HG03378 (cell line): ENCODE results near the gene ISL2.

Experiments
- ATAC-seq: cut with Tn5 transposase; IDR thresholded peaks from one replicate; pipeline ENCODE4 v1.9.1; 2021; ENCODE audit warnings: mild to moderate bottlenecking, moderate library complexity; ENCODE audit not compliant: unreplicated experiment

Gene ISL2

GRCh38 chr15:76341366-76342057 is 4.9 kb downstream of the ISL2 start:
- ATAC-seq = no peak

GRCh38 chr15:76342058-76342381 is 5.4 kb downstream of the ISL2 start:
- no peak for ATAC-seq

DNA sequence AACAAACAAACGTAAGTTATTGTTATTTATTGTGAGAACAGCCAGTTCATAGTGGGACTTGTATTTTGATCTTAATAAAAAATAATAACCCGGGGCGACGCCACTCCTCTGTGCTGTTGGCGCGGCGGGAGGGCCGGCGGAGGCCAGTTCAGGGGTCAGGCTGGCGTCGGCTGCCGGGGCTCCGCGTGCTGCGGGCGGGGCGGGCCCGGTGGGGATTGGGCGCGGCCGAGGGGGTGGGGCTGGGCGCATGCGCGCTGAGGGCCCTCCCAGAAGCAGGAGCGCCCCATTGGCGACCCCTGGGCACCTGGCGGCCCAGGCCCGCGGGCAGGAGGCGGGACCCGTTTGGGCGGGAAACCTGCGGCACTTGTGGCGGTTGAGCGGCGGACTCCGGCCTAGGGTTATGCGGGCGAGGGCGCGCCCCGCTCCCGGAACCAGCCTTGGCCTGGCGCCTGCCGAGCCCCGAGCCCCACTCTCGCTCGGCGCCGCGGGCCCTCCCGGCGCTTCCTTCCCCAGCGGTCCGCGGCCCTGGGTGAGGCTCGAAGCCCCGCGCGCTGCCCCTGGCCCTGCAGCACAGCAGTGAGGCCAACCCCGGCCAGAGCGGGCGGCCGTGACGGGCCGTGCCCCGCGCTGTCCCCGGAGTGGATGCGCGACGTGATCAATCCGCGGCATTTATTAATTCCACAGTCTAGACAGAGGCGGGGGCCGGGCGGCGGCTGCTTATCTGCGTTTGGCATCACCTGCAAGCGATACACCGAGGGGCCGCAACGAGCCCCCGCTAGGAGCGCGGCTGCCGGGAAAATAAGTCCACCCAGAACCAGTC is 6.0 kb downstream of the ISL2 start:
- no peak for ATAC-seq

DNA sequence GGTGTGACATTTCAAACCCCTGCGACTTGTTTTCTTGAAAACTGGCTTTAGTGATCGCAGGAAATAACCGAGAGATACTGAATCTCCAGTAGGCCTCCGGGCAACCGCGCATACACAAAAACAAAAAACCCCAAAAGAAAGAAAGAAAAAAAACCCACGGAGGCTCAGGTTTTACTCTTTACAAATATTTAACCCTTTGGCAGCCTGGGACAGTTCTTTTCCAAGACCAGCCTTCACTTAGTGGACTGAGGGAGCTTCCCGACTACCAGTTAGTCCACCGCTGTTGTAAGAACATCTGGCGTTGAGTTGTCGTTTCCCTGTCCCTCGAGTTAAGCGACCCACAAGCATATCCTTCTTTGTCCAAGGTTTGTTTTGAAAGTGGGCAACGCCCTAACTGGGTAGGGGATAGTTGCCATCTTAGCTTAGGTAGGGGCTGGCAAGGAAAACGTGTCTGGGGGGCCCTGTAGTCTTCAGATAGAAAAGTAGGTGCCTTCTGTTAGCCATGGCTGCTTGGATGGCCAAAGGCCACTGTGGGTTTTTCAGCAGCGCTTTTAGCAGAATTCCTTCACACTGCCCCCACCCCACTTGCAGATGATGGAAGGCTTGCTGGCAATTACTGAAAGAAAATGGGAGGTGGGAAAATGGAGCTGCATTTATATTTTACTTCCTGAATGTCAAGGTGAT is 6.9 kb downstream of the ISL2 start:
- ATAC-seq = no peak

DNA sequence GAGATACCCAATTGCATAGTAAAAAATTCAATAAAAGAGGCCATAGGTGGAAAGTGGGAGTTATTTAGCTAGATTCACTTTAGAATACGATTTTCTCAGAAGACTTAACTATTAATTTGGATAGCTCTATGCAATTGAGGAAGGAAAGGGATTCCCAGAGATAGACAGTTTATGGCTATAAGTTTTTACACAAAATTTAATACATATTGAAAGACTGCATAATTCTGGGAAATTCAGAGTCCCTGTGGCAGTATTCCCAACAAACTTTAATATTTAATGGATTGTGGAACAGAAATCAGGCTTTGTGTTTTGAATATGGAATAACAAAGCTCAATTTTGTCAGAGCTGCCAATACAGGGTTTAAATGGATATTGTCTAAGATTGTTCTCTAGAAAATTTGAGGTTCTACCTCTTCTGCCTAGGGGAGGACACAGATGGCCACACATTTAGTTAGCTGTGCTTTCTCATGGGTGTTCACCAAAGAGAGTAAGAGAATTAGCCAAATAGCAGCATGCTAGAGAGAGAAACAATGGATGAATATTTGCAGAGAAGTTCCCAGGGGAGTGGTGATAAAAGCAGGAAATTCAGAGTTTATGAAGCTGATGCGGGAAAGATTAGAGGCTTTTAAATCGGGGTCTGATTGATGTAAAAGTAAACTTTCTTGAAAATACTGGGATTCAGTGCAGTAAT is 8.5 kb downstream of the ISL2 start:
- ATAC-seq = no peak

GRCh38 chr15:76345583-76345879 is 9.0 kb downstream of the ISL2 start:
- ATAC-seq = no peak

DNA sequence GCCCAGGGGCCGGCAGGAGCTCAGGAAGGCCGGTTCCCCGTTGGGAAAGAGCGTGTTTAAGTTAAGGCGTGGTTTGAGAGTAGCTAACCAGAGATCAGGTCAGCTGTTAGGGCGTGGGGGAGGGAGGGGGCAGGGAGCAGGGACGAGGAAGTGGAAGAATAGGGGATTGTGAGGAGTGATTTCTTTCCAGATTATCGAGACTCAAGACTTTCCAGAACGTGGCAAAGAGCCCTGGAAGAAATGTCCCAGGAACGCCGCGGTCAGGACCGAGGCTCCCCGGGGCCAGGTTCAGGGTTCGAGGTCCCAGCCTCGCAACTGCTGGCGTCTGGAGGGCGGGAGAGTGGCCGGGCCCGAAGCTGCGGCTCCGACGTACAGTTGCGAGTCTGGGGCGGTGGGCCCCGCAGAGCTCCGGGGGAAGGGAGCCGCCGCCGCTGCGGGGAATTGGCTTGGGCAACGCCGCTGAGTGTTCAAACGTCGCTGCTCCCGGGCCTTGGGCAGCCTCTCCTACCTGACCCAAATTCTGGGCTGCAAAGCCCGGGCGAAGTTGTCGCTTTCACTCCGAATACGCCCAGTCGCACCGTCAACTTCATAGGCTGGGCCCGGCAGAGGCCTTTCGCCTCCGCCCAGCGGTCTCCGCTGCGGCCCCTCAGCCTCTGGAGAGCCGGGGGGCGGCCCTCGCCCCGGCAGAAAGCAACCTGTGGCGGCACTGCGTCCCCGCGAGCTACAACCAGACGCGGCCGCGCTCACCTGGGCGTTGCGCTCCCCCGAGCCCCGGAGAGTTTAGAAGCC is 9.5 kb downstream of the ISL2 start:
- no peak for ATAC-seq

- no peak for ATAC-seq
Measured at GRCh38 chr15:76346669-76347481, 10.3 kb downstream of the ISL2 start.

GRCh38 chr15:76347482-76348055 is 11.0 kb downstream of the ISL2 start:
- no peak for ATAC-seq

DNA sequence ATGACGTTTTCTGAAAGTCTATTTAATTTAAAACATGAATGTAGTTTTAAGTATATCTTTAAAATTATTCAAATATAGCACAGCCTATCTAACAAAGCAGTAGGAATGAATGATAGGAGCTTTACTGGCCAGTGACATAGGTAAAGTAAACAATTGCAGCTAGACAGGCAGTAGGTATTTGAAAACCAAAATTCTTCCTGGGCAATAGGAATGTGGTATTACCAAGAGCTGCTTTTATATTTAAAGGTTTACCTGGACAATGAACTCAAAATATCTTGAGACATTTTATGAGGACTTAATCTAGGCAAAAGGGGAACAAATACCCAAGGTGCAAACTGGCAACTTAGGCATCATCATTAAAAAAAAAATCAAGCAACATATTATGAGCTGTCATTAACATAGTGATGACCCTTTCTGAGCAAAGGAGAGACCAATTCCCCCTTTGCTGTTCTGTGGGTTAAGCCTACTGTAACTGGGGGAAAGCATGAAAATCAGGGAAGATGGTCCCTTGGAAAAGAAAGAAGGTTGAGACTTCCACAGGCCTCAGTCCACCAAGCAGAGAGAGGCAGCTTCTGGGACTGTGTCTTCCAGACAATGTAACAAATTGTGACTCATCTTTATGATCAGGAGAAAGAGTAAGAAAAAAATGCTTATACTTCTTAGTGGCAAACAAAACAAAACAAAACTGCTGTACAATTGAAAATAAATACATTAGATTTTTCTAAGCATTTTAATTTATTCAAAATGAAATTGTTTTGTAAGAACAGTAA is 12.9 kb downstream of the ISL2 start:
- ATAC-seq = no peak

DNA sequence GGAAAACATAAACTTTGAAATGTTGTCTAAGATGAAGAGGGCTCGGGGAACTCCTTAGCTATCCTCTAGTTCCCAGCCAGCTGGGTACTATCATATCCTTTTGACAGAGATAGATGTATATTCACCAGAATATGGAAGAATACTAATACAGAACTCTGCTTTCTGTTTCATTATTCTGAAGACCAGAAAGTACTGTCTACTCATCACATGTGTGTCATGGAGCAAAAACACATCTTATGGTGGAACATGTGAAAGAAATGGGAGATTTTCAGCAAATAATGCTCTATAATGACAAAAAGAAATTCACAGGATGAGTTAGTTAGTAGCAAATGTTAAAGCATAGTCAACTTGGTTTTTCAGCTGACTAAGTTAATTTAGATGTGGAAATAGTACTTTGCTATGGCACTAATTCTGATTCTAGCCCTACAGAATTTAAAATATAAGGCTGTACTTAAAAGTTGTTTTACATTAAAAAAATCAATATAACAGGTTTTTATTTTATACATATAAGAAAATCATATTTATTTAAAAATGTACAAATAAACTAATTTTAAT is 16.5 kb downstream of the ISL2 start:
- no peak for ATAC-seq

DNA sequence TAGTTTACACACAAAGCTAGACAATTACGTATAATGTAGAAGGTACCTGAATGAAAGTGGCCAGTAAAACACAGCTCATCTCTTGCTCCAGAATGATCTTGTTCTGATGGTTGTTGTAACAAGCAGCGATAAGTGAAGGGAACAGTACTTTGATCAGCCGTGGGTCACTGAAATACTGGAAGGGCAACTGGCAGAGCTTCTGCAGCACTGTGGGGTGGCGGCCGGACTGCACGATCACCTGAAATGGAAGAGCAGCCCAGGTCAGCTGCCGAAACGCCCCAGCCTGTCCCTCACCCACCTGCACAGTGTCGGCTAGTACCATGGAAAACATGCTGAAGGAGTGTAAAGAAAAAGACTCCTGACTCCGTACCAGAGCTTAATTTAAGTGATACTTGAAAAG is 17.3 kb downstream of the ISL2 start:
- no peak for ATAC-seq

GRCh38 chr15:76354823-76355440 is 18.4 kb downstream of the ISL2 start:
- ATAC-seq = no peak

GRCh38 chr15:76358453-76358852 is 21.9 kb downstream of the ISL2 start:
- ATAC-seq = no peak

DNA sequence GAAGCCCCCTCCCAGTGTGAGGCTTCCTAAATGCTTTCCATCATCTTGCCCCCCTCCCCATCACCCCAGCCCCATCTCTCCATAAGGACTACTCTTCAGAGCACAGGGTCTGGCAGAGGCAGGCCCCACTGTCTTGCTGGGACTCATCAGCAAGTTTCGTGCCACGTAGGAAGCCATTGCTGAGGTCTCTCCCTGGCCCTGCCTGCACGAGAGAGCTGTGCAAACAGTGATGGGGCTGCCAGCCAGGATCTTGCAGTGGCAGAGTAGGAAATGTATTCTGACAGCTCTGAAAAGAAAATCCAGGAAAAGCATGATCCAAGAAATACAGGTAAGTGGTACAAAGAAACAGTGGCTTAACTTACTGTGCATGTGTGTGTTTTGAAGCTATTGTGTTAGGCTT is 22.6 kb downstream of the ISL2 start:
- no peak for ATAC-seq

GRCh38 chr15:76360416-76360815 is 23.8 kb downstream of the ISL2 start:
- no peak for ATAC-seq

- ATAC-seq = no peak
Measured at GRCh38 chr15:76363251-76363650, 26.7 kb downstream of the ISL2 start.

GRCh38 chr15:76366714-76367113 is 30.1 kb downstream of the ISL2 start:
- no peak for ATAC-seq
